ENCODE data around the gene METTL1. TPM values are rescaled to one million over a fixed set of nuclear protein-coding genes. Genes with fewer than 3 reads are reported as not detected.

METTL1 gene
- polyA plus RNA-seq, 1 donor, result 22.8 TPM

DNA sequence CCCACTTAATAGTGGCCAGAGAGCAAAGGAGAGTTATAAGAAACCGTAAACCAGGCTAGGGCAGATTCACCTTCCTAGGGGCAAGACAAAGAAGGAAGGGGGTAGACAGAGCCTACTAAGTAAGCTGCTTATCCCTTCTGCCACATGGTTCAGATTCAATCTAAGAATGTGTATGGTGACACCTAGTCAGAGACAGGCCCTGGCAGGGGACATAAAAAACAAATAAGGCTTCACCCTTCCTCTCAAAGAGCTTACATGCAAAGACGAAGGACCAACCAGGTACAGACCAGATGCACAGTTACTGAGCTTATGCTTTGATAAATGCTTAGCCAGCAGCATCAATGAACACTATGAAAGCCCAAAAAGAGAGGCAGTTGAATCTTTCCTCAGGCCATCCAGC, 9.4 kb downstream of the METTL1 start:
- peaks cover 18% of the 10 kb centered on the region for H3K36me3 ChIP-seq (ENCODE audit: control insufficient read depth, insufficient read depth, low read length)
- H3K9me3 ChIP-seq (ENCODE audit: control insufficient read depth, low read depth, low read length), result peaks cover 13% of the 10 kb centered on the region
- DNase-seq, result no peak
- H3K27me3 ChIP-seq (ENCODE audit: control insufficient read depth, insufficient read depth, low read length), result peaks cover 42% of the 10 kb centered on the region
- H3K4me3 ChIP-seq (ENCODE audit: low read length), result no peak overlapping the region
- no peak overlapping the region for H3K27ac ChIP-seq (ENCODE audit: low read length)
- H3K4me1 ChIP-seq (ENCODE audit: control insufficient read depth, insufficient read depth, low read length), result peaks cover 20% of the 10 kb centered on the region
- WGBS (ENCODE audit: insufficient coverage, low lambda C conversion rate), result no CpG with 5 or more reads among the region's 2 CpGs

DNA sequence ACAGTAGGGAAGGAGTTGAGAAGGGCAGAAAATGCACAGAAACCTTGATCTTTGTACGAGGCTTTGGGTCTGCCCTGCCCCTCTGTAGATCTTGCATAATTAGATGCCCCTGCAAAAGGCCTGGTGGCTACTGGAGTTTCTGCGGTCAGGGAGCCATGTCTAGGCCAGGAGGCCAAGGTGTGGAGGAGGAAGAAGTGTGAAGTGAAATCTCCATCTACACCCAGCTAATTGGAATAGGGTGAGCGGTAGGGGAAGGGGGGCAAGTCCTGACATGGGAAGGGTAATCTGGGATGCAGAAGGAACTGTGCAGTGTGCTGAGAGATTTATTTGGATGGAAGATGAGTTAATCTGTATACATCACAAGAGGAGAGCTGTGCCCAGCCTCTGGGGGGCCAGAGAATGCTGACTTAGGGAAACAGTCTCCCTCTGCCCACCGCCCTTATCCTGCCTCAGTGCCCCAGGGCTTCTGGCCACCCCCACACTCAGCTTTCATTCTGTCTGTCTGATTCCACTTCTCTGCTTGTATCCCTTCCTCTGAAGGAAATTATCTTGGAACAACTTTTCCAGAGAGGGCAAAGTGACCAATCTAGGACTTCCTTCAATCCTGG, 10.4 kb downstream of the METTL1 start:
- H3K27me3 ChIP-seq (ENCODE audit: control insufficient read depth, insufficient read depth, low read length), result peaks cover 32% of the 10 kb centered on the region
- WGBS (ENCODE audit: insufficient coverage, low lambda C conversion rate), result no CpG with 5 or more reads among the region's 4 CpGs
- H3K36me3 ChIP-seq (ENCODE audit: control insufficient read depth, insufficient read depth, low read length), result peaks cover 18% of the 10 kb centered on the region
- no peak overlapping the region for H3K4me3 ChIP-seq (ENCODE audit: low read length)
- peaks cover 14% of the 10 kb centered on the region for H3K4me1 ChIP-seq (ENCODE audit: control insufficient read depth, insufficient read depth, low read length)
- DNase-seq, result no peak
- H3K27ac ChIP-seq (ENCODE audit: low read length), result no peak overlapping the region
- H3K9me3 ChIP-seq (ENCODE audit: control insufficient read depth, low read depth, low read length), result peaks cover 13% of the 10 kb centered on the region

DNA sequence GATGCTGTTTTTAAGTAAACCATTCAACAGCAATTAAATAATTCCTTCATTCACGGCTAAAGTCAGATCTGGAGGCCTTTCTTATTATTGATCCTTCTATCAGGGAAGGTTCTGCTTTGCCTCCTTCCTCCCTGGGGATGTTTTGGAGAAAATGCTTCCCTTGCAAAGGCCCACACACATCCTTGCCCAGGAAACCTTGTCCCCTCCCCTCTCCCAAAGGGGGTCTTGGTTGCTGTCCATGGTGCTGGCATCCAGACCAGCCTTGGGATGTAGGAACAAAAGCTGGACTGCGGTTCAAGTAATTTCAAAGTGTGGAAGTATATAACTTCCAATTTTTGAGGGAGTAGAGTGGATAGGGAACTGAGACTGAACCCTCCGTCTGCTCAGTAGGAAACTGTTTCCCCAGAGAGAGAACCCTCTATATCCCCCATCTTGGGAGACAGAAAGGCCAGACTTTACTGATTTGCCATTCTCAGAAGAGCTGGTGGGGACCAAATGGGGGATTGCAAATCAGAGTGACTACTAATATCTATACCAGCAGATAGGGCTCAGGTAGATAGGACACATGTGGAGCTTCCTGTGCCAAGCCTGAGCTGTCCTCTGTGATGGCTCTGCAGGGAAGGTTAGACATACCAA, 11.4 kb downstream of the METTL1 start:
- peaks cover 22% of the 10 kb centered on the region for H3K27me3 ChIP-seq (ENCODE audit: control insufficient read depth, insufficient read depth, low read length)
- H3K27ac ChIP-seq (ENCODE audit: low read length), result no peak overlapping the region
- WGBS (ENCODE audit: insufficient coverage, low lambda C conversion rate), result 80% methylated on average over 1 of the region's 3 CpGs
- H3K4me3 ChIP-seq (ENCODE audit: low read length), result no peak overlapping the region
- H3K9me3 ChIP-seq (ENCODE audit: control insufficient read depth, low read depth, low read length), result peaks cover 9% of the 10 kb centered on the region
- DNase-seq, result no peak
- H3K4me1 ChIP-seq (ENCODE audit: control insufficient read depth, insufficient read depth, low read length), result peaks cover 7% of the 10 kb centered on the region
- H3K36me3 ChIP-seq (ENCODE audit: control insufficient read depth, insufficient read depth, low read length), result peaks cover 18% of the 10 kb centered on the region

DNA sequence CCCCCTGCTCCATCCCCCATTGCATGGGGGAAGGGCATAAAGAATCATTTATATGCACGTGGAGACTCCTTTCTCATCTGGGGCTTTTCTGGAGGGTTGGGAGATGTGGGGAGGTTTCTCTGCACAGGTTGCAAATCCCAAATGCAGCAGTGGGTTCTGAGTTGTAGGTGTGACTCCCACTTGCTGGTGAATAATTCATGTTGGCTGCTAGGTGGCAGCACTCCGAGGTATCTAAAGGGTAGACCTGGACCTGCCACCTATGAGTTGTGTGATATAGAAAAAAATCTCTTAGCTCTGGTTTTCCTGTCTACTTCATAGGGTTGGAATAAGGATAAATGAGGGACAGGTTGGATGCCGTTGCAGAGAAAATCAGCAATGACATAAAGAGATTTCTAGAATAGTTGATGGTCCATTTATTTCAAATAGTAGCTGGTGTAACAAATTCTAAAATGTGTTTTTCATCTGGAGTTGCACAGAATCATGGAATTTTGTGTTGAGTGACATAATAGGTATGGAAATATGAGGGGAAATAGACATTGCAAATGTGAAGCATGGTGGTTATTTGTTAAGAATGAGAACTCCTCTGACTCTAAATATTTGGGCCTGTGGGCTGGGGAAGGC, 12.4 kb downstream of the METTL1 start:
- no CpG with 5 or more reads among the region's 3 CpGs for WGBS (ENCODE audit: insufficient coverage, low lambda C conversion rate)
- no peak overlapping the region for H3K27ac ChIP-seq (ENCODE audit: low read length)

DNA sequence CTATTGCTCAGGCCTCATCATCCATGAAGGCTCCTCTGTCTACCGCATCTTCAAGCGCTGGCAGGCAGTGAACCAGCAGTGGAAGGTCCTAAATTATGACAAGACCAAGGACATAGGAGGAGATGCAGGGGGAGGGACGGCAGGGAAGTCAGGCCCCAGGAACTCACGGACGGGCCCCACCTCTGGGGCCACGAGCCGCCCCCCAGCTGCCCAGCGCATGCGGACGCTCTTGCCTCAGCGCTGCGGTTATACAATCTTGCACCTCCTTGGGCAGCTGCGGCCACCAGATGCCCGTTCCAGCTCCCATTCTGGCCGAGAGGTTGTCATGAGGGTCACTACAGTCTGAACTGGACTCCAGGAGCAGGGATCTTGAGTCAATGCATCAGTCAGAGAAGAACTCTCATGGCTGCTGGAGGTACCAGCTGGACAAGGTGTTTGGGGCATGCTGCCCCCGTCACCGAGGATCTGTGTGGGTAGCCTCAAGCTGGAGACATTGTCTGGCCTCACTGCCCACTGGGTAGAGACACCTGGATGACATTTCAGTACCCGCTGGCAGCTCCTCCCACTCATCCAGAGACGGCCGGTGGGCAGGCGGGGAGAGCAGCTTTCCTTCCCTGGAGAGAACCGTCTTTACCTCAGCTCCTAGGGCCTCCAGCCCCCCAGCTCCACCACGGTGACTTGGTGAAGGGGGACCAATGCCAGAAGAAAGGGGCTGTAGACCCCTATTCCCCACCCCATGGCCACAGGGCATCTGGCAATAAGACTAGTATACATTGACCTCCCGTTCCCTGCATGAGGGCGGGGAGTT, 13.1 kb downstream of the METTL1 start:
- DNase-seq, result no peak
- WGBS (ENCODE audit: insufficient coverage, low lambda C conversion rate), result 100% methylated on average over 1 of the region's 25 CpGs
- no peak overlapping the region for H3K27ac ChIP-seq (ENCODE audit: low read length)
- peaks cover 18% of the 10 kb centered on the region for H3K36me3 ChIP-seq (ENCODE audit: control insufficient read depth, insufficient read depth, low read length)
- H3K4me3 ChIP-seq (ENCODE audit: low read length), result no peak overlapping the region
- peaks cover 11% of the 10 kb centered on the region for H3K4me1 ChIP-seq (ENCODE audit: control insufficient read depth, insufficient read depth, low read length)
- H3K27me3 ChIP-seq (ENCODE audit: control insufficient read depth, insufficient read depth, low read length), result peaks cover 5% of the 10 kb centered on the region
- peaks cover 3% of the 10 kb centered on the region for H3K9me3 ChIP-seq (ENCODE audit: control insufficient read depth, low read depth, low read length)

More for the DNA sequence above, 12.4 kb downstream of the METTL1 start:
- H3K9me3 ChIP-seq (ENCODE audit: control insufficient read depth, low read depth, low read length), result peaks cover 3% of the 10 kb centered on the region
- DNase-seq, result peak in 1 of 2 donors; percentile 44
- H3K4me1 ChIP-seq (ENCODE audit: control insufficient read depth, insufficient read depth, low read length), result peaks cover 4% of the 10 kb centered on the region
- no peak overlapping the region for H3K4me3 ChIP-seq (ENCODE audit: low read length)
- peaks cover 18% of the 10 kb centered on the region for H3K36me3 ChIP-seq (ENCODE audit: control insufficient read depth, insufficient read depth, low read length)
- peaks cover 12% of the 10 kb centered on the region for H3K27me3 ChIP-seq (ENCODE audit: control insufficient read depth, insufficient read depth, low read length)

DNA sequence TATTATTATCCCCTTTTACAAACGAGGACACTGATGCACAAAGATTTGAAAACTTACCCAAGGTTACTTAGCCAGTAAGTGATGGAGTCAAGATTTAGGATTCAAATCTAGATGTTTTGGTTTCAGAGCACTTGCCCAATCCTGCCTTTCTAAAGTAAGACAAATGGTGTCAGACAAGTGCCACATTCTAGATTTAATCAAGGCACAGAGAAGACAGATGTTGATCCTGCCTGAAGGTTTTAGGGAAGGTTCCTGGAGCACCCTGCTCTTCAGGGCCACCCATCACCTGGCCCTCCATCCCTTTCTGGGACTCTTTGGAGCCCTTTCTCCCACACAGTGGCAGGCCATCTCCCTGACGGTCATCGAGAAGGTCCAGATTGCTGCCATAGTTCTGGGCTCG, 14.1 kb downstream of the METTL1 start:
- Histone ChIP-seq H3K36me3 (ENCODE audit: control insufficient read depth, insufficient read depth, low read length) (peaks cover 18% of the 10 kb centered on the region), H3K4me1 (ENCODE audit: control insufficient read depth, insufficient read depth, low read length) (peaks cover 20% of the 10 kb centered on the region), H3K9me3 (ENCODE audit: control insufficient read depth, low read depth, low read length) (peaks cover 3% of the 10 kb centered on the region), H3K27me3 (ENCODE audit: control insufficient read depth, insufficient read depth, low read length) (no peaks in the 10 kb centered on the region), H3K27ac (ENCODE audit: low read length) (no peak overlapping the region), H3K4me3 (ENCODE audit: low read length) (no peak overlapping the region)
- no peak for DNase-seq
- WGBS (ENCODE audit: insufficient coverage, low lambda C conversion rate), result no CpG with 5 or more reads among the region's 4 CpGs

DNA sequence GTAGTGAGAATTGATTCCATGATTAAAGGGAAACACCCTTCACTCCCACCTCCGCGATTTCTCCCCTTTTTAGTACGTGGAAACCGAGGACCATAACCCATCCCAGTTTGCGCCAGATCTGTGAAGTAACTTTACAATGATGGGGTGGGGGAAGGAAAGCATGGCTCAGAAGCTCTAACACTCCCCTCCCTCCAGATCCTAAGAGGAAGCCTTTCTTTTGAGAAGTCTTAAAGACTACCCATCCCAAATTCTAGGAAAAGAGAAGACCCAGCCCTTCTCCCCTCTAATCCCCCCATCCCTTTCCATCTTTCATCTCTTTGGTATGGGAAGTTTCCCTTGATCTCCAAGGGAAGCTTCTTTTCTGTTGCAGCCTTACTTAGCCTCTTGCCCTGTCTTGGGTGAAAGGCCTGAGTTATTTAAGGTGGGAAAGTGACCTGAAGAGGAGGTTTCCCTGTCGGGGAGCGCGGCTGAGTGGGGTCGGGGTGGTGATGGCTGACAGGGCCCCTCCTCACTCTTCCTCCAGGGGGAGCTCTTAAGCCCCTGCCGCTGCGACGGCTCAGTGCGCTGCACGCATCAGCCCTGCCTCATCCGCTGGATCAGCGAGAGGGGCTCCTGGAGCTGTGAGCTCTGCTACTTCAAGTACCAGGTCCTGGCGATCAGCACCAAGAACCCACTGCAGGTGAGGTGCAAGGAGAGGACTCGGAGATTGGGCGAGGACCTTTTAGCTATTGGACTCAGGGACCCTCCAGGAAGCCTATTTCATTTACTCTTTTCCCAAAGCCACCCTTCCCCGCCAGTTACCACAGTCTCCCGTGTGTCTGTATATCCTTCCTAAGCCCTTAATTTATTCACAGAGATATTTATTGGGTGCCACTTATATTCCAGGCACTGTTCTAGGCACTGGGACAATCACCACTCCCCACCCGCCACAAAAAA, 15.2 kb downstream of the METTL1 start:
- H3K27ac ChIP-seq (ENCODE audit: low read length), result peak overlapping the region; percentile 91

DNA sequence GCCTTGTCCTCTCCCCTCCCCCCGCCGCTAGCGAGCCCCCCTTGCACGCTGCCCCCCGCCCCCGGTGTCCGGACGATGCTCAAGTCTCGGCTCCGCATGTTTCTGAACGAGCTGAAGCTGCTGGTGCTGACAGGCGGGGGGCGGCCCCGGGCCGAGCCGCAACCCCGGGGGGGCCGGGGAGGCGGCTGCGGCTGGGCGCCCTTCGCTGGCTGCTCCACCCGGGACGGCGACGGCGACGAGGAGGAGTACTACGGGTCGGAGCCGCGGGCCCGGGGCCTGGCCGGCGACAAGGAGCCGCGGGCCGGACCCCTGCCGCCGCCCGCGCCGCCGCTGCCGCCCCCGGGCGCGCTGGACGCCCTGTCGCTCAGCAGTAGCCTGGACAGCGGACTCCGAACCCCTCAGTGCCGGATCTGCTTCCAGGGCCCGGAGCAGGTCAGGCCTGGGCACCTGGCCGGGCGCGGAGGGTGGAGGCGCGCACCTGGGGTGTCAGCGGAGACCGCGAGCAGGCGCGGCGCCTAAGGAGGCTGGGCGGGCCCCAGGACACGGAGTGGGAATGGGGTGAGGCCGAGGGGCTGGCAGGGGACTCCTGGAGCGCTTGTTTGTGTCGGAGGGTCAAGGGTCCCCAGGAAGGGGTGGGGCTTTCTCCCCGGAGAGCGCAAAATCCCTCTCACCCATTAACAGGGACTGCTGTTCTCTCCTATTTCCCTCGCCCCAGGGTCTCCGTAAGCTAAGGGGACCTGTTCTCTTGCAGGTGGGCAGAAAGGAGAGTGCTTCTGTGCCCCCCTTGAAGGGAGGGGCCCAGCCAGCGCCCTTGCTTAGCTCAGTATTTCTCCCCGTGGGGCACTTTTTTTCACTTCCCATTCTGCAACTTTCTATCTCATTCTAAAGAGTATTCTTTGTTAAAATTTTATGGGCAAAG, 16.2 kb downstream of the METTL1 start:
- Histone ChIP-seq H3K4me3 (ENCODE audit: low read length) (peak overlapping the region; percentile 66), H3K4me1 (ENCODE audit: control insufficient read depth, insufficient read depth, low read length) (peaks cover 30% of the 10 kb centered on the region), H3K27me3 (ENCODE audit: control insufficient read depth, insufficient read depth, low read length) (no peaks in the 10 kb centered on the region), H3K27ac (ENCODE audit: low read length) (peak overlapping the region; percentile 91), H3K9me3 (ENCODE audit: control insufficient read depth, low read depth, low read length) (peaks cover 3% of the 10 kb centered on the region), H3K36me3 (ENCODE audit: control insufficient read depth, insufficient read depth, low read length) (peaks cover 22% of the 10 kb centered on the region)
- DNase-seq, result peak; percentile 74 to 89
- 0% methylated on average over 1 of the region's 76 CpGs for WGBS (ENCODE audit: insufficient coverage, low lambda C conversion rate)

More for the DNA sequence above, 15.2 kb downstream of the METTL1 start:
- Histone ChIP-seq H3K4me3 (ENCODE audit: low read length) (peak overlapping the region; percentile 66), H3K4me1 (ENCODE audit: control insufficient read depth, insufficient read depth, low read length) (peaks cover 23% of the 10 kb centered on the region), H3K36me3 (ENCODE audit: control insufficient read depth, insufficient read depth, low read length) (peaks cover 18% of the 10 kb centered on the region), H3K9me3 (ENCODE audit: control insufficient read depth, low read depth, low read length) (peaks cover 3% of the 10 kb centered on the region), H3K27me3 (ENCODE audit: control insufficient read depth, insufficient read depth, low read length) (no peaks in the 10 kb centered on the region)
- no CpG with 5 or more reads among the region's 22 CpGs for WGBS (ENCODE audit: insufficient coverage, low lambda C conversion rate)
- DNase-seq, result peak in 1 of 2 donors; percentile 56

DNA sequence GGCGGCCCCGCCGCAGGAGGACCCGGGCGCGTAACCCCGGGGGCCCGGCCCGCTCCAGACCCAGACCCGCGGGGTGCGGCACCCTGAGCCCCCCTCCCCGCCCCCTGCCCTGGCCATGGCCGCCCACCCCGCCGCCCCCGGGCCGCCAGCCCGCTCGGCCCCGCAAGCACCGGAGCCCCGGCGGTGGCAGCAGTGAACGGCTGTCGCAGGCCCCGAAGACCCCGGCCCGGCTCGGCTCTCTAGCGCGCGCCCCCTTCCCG, 16.8 kb downstream of the METTL1 start:
- WGBS (ENCODE audit: insufficient coverage, low lambda C conversion rate), result no CpG with 5 or more reads among the region's 34 CpGs
- DNase-seq, result no peak
- H3K4me1 ChIP-seq (ENCODE audit: control insufficient read depth, insufficient read depth, low read length), result peaks cover 35% of the 10 kb centered on the region

More for the DNA sequence above, 16.8 kb downstream of the METTL1 start:
- H3K36me3 ChIP-seq (ENCODE audit: control insufficient read depth, insufficient read depth, low read length), result peaks cover 28% of the 10 kb centered on the region
- H3K27me3 ChIP-seq (ENCODE audit: control insufficient read depth, insufficient read depth, low read length), result no peaks in the 10 kb centered on the region
- H3K4me3 ChIP-seq (ENCODE audit: low read length), result peak overlapping the region; percentile 66
- peak overlapping the region; percentile 91 for H3K27ac ChIP-seq (ENCODE audit: low read length)
- peaks cover 3% of the 10 kb centered on the region for H3K9me3 ChIP-seq (ENCODE audit: control insufficient read depth, low read depth, low read length)
